Measurements from ENCODE around the gene ATP12A.

DNA sequence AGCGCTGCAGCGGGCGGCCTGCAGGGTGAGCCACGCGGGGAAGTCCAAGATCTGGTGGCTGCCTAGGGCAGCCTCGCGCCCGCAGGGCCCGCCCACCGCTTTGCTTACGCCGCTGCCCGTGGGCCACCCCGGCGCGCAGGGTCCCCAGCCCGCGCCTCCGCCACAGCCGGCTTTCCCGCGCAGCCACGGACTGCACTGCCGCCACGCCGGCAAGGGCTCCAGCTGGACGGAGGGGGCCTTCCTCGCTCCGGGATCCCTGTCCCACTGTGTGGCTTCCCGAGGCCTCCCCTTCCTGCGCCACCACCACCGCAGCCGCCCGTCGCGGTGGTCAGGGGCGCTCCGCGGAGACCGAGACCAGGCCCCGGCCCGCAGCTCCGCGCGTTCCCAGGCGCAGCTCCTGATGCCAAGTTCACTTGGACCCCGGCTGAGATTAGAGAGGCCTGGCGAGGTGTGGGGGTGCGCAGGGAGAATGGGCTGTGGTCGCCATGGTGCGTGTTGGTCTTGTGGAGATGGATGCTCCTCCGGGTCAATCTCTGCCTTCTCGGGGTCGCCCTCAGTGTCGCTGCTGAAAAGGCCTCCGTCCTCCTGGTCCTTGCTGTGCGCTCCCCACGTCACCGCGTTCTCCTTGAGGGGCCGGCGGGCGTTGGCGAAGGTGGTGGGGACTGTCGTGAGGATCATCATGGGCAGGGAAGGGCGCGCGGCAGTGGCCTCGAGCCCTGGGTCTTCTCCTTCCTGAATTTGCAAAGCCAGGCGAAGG is 65.8 kb downstream of the ATP12A start:
- TF ChIP-seq, protein P1, sequence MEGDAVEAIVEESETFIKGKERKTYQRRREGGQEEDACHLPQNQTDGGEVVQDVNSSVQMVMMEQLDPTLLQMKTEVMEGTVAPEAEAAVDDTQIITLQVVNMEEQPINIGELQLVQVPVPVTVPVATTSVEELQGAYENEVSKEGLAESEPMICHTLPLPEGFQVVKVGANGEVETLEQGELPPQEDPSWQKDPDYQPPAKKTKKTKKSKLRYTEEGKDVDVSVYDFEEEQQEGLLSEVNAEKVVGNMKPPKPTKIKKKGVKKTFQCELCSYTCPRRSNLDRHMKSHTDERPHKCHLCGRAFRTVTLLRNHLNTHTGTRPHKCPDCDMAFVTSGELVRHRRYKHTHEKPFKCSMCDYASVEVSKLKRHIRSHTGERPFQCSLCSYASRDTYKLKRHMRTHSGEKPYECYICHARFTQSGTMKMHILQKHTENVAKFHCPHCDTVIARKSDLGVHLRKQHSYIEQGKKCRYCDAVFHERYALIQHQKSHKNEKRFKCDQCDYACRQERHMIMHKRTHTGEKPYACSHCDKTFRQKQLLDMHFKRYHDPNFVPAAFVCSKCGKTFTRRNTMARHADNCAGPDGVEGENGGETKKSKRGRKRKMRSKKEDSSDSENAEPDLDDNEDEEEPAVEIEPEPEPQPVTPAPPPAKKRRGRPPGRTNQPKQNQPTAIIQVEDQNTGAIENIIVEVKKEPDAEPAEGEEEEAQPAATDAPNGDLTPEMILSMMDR (IDR thresholded peaks at IDR 0.05) = no peak
- TF ChIP-seq POLR2AphosphoS5 (IDR thresholded peaks at IDR 0.05) = no peak
- TF ChIP-seq POLR2A (IDR thresholded peaks at IDR 0.05; ENCODE audit: low read depth) = no peak
- no peak for TF ChIP-seq EP300 (IDR thresholded peaks at IDR 0.05)
